Measurements from ENCODE around the gene RRP9. TPM values are rescaled to one million over a fixed set of nuclear protein-coding genes. Genes with fewer than 3 reads are reported as not detected.

RRP9 gene
- total RNA-seq, 1 donor = 2.7 TPM

GRCh38 chr3:51891242-51892039 lies 50.3 kb downstream of the RRP9 start:
- Histone ChIP-seq H3K4me3 (ENCODE audit: low read length) (no peak overlapping the region), H3K9me3 (ENCODE audit: low read depth, low read length) (no peaks in the 10 kb centered on the region), H3K27me3 (ENCODE audit: insufficient read depth, low read length) (no peaks in the 10 kb centered on the region), H3K4me1 (ENCODE audit: insufficient read depth, low read length) (no peaks in the 10 kb centered on the region)

GRCh38 chr3:51888463-51889105 lies 53.1 kb downstream of the RRP9 start:
- Histone ChIP-seq H3K4me3 (ENCODE audit: low read length) (no peak overlapping the region), H3K9me3 (ENCODE audit: low read depth, low read length) (no peaks in the 10 kb centered on the region), H3K27me3 (ENCODE audit: insufficient read depth, low read length) (no peaks in the 10 kb centered on the region), H3K4me1 (ENCODE audit: insufficient read depth, low read length) (no peaks in the 10 kb centered on the region)

- Histone ChIP-seq H3K4me3 (ENCODE audit: low read length) (no peak overlapping the region), H3K4me1 (ENCODE audit: insufficient read depth, low read length) (no peaks in the 10 kb centered on the region), H3K27me3 (ENCODE audit: insufficient read depth, low read length) (no peaks in the 10 kb centered on the region), H3K9me3 (ENCODE audit: low read depth, low read length) (no peaks in the 10 kb centered on the region)
These were observed 54.1 kb downstream of the RRP9 start for GRCh38 chr3:51887620-51888019.

- no peaks in the 10 kb centered on the region for H3K27me3 ChIP-seq (ENCODE audit: insufficient read depth, low read length)
- H3K4me1 ChIP-seq (ENCODE audit: insufficient read depth, low read length) = no peaks in the 10 kb centered on the region
- no peak overlapping the region for H3K4me3 ChIP-seq (ENCODE audit: low read length)
- no peaks in the 10 kb centered on the region for H3K9me3 ChIP-seq (ENCODE audit: low read depth, low read length)
These were observed 55.3 kb downstream of the RRP9 start for GRCh38 chr3:51886447-51886846.

Other genes with a start within 250 kb of the RRP9 start
- 1.6 TPM for gene GRM2, start 234.8 kb downstream of the RRP9 start, total RNA-seq
- not detected for gene IQCF6, start 162.7 kb downstream of the RRP9 start, total RNA-seq
- not detected for gene IQCF2, start 80.3 kb downstream of the RRP9 start, total RNA-seq
- not detected for gene IQCF5, start 66.3 kb downstream of the RRP9 start, total RNA-seq
- not detected for gene IQCF1, start 38.6 kb downstream of the RRP9 start, total RNA-seq
- 6.2 TPM for gene PARP3, start 459 bp upstream of the RRP9 start, total RNA-seq
- 0.10 TPM for gene GPR62, start 13.5 kb upstream of the RRP9 start, total RNA-seq
- gene PCBP4, start 25.6 kb upstream of the RRP9 start, total RNA-seq = 5.6 TPM
- 41.8 TPM for gene ABHD14B, start 32.1 kb upstream of the RRP9 start, total RNA-seq
- 6.6 TPM for gene ABHD14A, start 33.2 kb upstream of the RRP9 start, total RNA-seq
- gene ACY1, start 41.6 kb upstream of the RRP9 start, total RNA-seq = 3.3 TPM
- 1,675 TPM for gene RPL29, start 54.0 kb upstream of the RRP9 start, total RNA-seq
- 7.0 TPM for gene DUSP7, start 114.7 kb upstream of the RRP9 start, total RNA-seq
- gene POC1A, start 212.5 kb upstream of the RRP9 start, total RNA-seq = 0.21 TPM